ENCODE measurements around the gene GALNT18. TPM values are rescaled to one million over a fixed set of nuclear protein-coding genes. Genes with fewer than 3 reads are reported as not detected.

Gene GALNT18
- total RNA-seq, 1 experiment from 2014 or later, result 1.7 TPM

DNA sequence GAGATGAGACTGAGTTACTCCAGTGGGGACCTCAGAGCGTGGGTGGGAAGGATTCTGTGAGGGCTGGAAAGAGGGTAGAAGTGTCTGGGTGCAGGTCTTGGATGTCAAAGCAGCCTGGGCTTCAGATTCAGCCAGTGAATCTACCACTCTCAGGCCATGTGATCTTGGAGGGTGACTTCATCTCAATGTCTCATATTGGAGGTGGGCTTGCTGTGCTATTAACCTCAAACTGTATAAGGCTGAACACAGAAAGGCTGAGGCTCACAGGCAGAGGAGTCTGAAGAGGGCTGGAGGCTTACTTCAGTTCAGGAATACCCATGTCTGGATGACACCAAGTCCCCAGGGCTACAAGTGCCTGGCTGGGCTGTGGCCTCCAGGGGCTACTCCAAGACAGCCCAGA, 332.1 kb downstream of the GALNT18 start:
- Histone ChIP-seq H3K9me3 (ENCODE audit: control insufficient read depth, low read depth, low read length) (no peaks in the 10 kb centered on the region), H2BK120ac (ENCODE audit: low read depth, low read length, poor library complexity, severe bottlenecking) (no peak overlapping the region), H2BK5ac (ENCODE audit: insufficient read length, low read length) (no peak overlapping the region), H2BK20ac (ENCODE audit: low read depth, low read length, poor library complexity, severe bottlenecking) (no peak overlapping the region), H4K91ac (ENCODE audit: insufficient read length, low read depth, low read length) (no peak overlapping the region), H3K4me1 (ENCODE audit: insufficient read depth, low read length) (no peaks in the 10 kb centered on the region), H2AK5ac (ENCODE audit: insufficient read length, low read length) (no peak overlapping the region), H3K79me2 (ENCODE audit: insufficient read depth, low read length) (no peaks in the 10 kb centered on the region), H3K56ac (ENCODE audit: insufficient read length, low read depth, low read length) (no peak overlapping the region), H3T11ph (ENCODE audit: low read length) (no peak overlapping the region), H2AFZ (ENCODE audit: low read length) (no peak overlapping the region), H3K4me2 (ENCODE audit: insufficient read depth, insufficient read length, low read length) (no peak overlapping the region), H3K27ac (ENCODE audit: insufficient read length, low read depth, low read length) (no peak overlapping the region), H3K79me1 (ENCODE audit: insufficient read depth, low read depth, low read length, poor library complexity, severe bottlenecking) (no peaks in the 10 kb centered on the region), H3K23me2 (ENCODE audit: insufficient read length, low read depth, low read length, poor library complexity, severe bottlenecking) (no peaks in the 10 kb centered on the region), H4K20me1 (ENCODE audit: control insufficient read depth, insufficient read depth, insufficient read length) (no peaks in the 10 kb centered on the region), H3K27me3 (ENCODE audit: insufficient read depth, low read length) (no peaks in the 10 kb centered on the region), H2BK15ac (ENCODE audit: low read depth, low read length) (no peak overlapping the region), H3K4ac (ENCODE audit: low read depth, low read length) (no peak overlapping the region), H3K14ac (ENCODE audit: insufficient read depth, low read length) (no peak overlapping the region), H3K9ac (ENCODE audit: extremely low read depth, insufficient read length, low read length) (no peak overlapping the region), H3K18ac (ENCODE audit: insufficient read length, low read depth, low read length) (no peak overlapping the region), H4K8ac (replicated peaks; ENCODE audit: insufficient read length, low read depth, low read length) (no peak overlapping the region), H4K5ac (ENCODE audit: insufficient read length, low read depth, low read length) (no peak overlapping the region), H3K23ac (ENCODE audit: insufficient read length, low read depth, low read length) (no peak overlapping the region), H2BK12ac (ENCODE audit: insufficient read length, low read depth, low read length) (no peak overlapping the region)
- Mint-ChIP-seq H3K27ac (no peak overlapping the region; a peak in 1 of 7 replicates), H3K36me3 (ENCODE audit: insufficient read depth in 1 of 3, low read depth in 3 of 3) (no peaks in the 10 kb centered on the region; a peak in 1 of 7 replicates), H3K27me3 (ENCODE audit: low read depth) (peaks cover 15% of the 10 kb centered on the region), H3K9me3 (no peaks in the 10 kb centered on the region), H3K4me3 (no peak overlapping the region), H3K4me1 (peaks cover 0 to 8% of the 10 kb centered on the region in 2 experiments; a peak in 1 of 4 replicates)
- no peak for DNase-seq
- TF ChIP-seq, protein P1, sequence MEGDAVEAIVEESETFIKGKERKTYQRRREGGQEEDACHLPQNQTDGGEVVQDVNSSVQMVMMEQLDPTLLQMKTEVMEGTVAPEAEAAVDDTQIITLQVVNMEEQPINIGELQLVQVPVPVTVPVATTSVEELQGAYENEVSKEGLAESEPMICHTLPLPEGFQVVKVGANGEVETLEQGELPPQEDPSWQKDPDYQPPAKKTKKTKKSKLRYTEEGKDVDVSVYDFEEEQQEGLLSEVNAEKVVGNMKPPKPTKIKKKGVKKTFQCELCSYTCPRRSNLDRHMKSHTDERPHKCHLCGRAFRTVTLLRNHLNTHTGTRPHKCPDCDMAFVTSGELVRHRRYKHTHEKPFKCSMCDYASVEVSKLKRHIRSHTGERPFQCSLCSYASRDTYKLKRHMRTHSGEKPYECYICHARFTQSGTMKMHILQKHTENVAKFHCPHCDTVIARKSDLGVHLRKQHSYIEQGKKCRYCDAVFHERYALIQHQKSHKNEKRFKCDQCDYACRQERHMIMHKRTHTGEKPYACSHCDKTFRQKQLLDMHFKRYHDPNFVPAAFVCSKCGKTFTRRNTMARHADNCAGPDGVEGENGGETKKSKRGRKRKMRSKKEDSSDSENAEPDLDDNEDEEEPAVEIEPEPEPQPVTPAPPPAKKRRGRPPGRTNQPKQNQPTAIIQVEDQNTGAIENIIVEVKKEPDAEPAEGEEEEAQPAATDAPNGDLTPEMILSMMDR (conservative IDR thresholded peaks at IDR 0.05), result no peak
- WGBS (ENCODE audit: extremely low coverage, insufficient read length, low lambda C conversion rate), result no CpG with 5 or more reads among the region's 1 CpG
